ENCODE data around the gene TAOK2.
A peak's percentile ranks its signal among the peaks of the same experiment; 100 is the strongest.
"Not testable (repeated sequence)": the region's sequence is repeated elsewhere in the genome, so short reads cannot be mapped to it uniquely, and the experiment has no call there.

TAOK2 gene

GRCh38 chr16:29973384-29974246 lies at the start of gene TAOK2:
TAOK2 (plus strand) TSS chr16:29973868; CDS start chr16:29977773, 3,905 bp downstream.
- no peak for FAIRE-seq

GRCh38 chr16:29925105-29925756 lies 48.4 kb upstream of the TAOK2 start:
- FAIRE-seq, result no peak

- FAIRE-seq, result no peak
Observed at GRCh38 chr16:29925781-29926710, 47.6 kb upstream of the TAOK2 start, which contains the start of gene KCTD13. KCTD13 (minus strand) TSS chr16:29926226; CDS start chr16:29926033, 193 bp downstream.

- no peak for FAIRE-seq
Observed at GRCh38 chr16:29926711-29927052, 47.0 kb upstream of the TAOK2 start.

GRCh38 chr16:29927070-29927905 lies 46.4 kb upstream of the TAOK2 start:
- FAIRE-seq, result peak; percentile 91

GRCh38 chr16:29931750-29932149 lies 41.9 kb upstream of the TAOK2 start:
- FAIRE-seq, result not testable (repeated sequence)

- no peak for FAIRE-seq
Observed at GRCh38 chr16:29940656-29941055, 33.0 kb upstream of the TAOK2 start.

- peak; percentile 79 for FAIRE-seq
Observed at GRCh38 chr16:29943846-29944799, 29.5 kb upstream of the TAOK2 start.

- FAIRE-seq, result no peak
Observed at GRCh38 chr16:29947897-29948296, 25.8 kb upstream of the TAOK2 start.

GRCh38 chr16:29950806-29951461 lies 22.7 kb upstream of the TAOK2 start:
- no peak for FAIRE-seq

GRCh38 chr16:29951625-29952365 lies 21.9 kb upstream of the TAOK2 start:
- FAIRE-seq, result no peak

GRCh38 chr16:29958756-29959155 lies 14.9 kb upstream of the TAOK2 start:
- FAIRE-seq, result no peak

GRCh38 chr16:29959293-29959692 lies 14.4 kb upstream of the TAOK2 start:
- FAIRE-seq, result no peak

- FAIRE-seq, result not testable (repeated sequence)
Observed at GRCh38 chr16:29959821-29960220, 13.8 kb upstream of the TAOK2 start.

- no peak for FAIRE-seq
Observed at GRCh38 chr16:29961127-29961478, 12.6 kb upstream of the TAOK2 start.

GRCh38 chr16:29961479-29962343 lies 12.0 kb upstream of the TAOK2 start, which contains the start of gene TMEM219:
TMEM219 (plus strand) TSS chr16:29962079; CDS start chr16:29963144, 1,065 bp downstream.
- no peak for FAIRE-seq

GRCh38 chr16:29962344-29962994 lies 11.2 kb upstream of the TAOK2 start:
- FAIRE-seq, result no peak

Measured in endometrium (tissue), 2 donors.